Measurements from ENCODE around the gene TDRD9. TPM values are rescaled to one million over a fixed set of nuclear protein-coding genes. Genes with fewer than 3 reads are reported as not detected.
"Not testable (repeated sequence)": the region's sequence is repeated elsewhere in the genome, so short reads cannot be mapped to it uniquely, and the experiment has no call there.

Gene TDRD9
- polyA plus RNA-seq, 1 experiment = 2.2 TPM

DNA sequence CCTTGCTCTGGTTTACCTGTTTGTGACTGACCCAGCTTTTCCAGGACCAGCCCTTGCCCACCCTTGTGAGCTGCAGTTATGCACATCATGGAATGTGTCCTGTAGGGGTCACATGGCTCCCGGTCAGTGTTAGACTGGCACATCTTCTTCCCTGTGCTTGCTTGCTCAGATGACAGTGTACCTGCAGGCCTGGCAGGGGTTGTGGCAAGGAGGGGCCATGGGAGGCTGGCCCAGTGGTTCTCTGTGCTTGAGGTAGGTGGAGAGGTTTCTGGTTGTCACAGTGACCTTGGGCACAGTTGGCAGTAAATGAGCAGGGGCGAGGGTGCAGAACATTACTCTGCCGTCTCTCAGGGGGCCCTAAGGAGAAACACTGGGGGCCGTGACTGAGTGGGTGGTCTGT is 41.7 kb downstream of the TDRD9 start:
- no peaks in the 10 kb centered on the region for H3K27me3 ChIP-seq (ENCODE audit: control insufficient read depth, insufficient read depth, low read length)
- DNase-seq (ENCODE audit: low read depth) = no peak
- no peak overlapping the region for H3K4me3 ChIP-seq (ENCODE audit: low read depth, low read length)
- CTCF ChIA-PET = no interaction called here
- no peaks in the 10 kb centered on the region for H3K36me3 ChIP-seq (ENCODE audit: control insufficient read depth, insufficient read depth, low read length)
- POLR2A ChIA-PET = no interaction called here
- TF ChIP-seq, protein P1, sequence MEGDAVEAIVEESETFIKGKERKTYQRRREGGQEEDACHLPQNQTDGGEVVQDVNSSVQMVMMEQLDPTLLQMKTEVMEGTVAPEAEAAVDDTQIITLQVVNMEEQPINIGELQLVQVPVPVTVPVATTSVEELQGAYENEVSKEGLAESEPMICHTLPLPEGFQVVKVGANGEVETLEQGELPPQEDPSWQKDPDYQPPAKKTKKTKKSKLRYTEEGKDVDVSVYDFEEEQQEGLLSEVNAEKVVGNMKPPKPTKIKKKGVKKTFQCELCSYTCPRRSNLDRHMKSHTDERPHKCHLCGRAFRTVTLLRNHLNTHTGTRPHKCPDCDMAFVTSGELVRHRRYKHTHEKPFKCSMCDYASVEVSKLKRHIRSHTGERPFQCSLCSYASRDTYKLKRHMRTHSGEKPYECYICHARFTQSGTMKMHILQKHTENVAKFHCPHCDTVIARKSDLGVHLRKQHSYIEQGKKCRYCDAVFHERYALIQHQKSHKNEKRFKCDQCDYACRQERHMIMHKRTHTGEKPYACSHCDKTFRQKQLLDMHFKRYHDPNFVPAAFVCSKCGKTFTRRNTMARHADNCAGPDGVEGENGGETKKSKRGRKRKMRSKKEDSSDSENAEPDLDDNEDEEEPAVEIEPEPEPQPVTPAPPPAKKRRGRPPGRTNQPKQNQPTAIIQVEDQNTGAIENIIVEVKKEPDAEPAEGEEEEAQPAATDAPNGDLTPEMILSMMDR (IDR thresholded peaks at IDR 0.05; ENCODE audit: insufficient read depth, low read depth, low read length) = no peak

DNA sequence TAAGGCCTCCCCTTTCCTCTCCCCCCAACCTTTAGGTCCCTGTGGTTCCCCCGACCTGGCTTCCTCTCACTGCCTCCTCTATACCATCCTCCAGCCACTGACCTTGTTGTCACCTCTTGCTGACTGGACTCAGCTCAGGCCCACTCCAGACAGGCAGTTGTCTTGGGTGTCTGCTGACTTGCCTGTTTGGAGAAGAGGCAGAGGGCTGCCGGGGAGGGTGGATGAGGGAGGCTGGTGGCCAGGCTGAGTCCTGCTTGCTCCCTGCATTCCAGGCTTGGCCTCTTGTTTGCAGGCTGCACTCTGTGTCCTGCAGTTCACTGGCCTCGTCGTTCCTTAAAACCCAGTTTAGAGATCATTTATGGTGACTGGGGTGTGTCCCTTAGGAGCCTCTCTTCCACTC is 45.1 kb downstream of the TDRD9 start:
- DNase-seq (ENCODE audit: low read depth) = no peak
- CTCF ChIA-PET = no interaction called here
- TF ChIP-seq, protein P1 (IDR thresholded peaks at IDR 0.05; ENCODE audit: insufficient read depth, low read depth, low read length) = no peak
- POLR2A ChIA-PET = interaction anchor here (0.6 kb wide), 1 partner anchor 1112 kb away, joined by 7 read pairs; no protein-coding TSS in a partner anchor
- Histone ChIP-seq H3K27me3 (ENCODE audit: control insufficient read depth, insufficient read depth, low read length) (no peaks in the 10 kb centered on the region), H3K4me3 (ENCODE audit: low read depth, low read length) (no peak overlapping the region), H3K36me3 (ENCODE audit: control insufficient read depth, insufficient read depth, low read length) (no peaks in the 10 kb centered on the region)

DNA sequence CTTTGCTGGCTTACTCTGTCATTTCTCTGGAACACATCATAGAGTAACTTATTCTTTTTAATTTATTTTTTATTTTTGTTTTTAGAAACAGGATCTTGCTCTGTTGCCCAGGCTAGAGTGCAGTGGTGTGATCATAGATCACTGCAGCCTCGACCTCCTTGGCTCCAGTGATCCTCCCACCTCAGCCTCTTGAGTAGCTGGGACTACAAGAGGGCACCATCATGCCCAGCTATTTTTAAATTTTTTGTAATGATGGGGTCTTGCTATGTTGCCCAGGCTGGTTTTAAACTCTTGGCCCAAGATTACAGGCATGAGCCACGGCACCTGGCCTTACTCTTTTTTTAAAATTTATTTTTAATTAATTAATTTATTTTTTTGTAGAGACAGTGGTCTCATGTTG is 46.3 kb downstream of the TDRD9 start:
- H3K4me3 ChIP-seq (ENCODE audit: low read depth, low read length) = no peak overlapping the region
- H3K36me3 ChIP-seq (ENCODE audit: control insufficient read depth, insufficient read depth, low read length) = no peaks in the 10 kb centered on the region
- POLR2A ChIA-PET = no interaction called here
- no peak for DNase-seq (ENCODE audit: low read depth)
- TF ChIP-seq, protein P1 (IDR thresholded peaks at IDR 0.05; ENCODE audit: insufficient read depth, low read depth, low read length) = no peak
- CTCF ChIA-PET = no interaction called here
- no peaks in the 10 kb centered on the region for H3K27me3 ChIP-seq (ENCODE audit: control insufficient read depth, insufficient read depth, low read length)

DNA sequence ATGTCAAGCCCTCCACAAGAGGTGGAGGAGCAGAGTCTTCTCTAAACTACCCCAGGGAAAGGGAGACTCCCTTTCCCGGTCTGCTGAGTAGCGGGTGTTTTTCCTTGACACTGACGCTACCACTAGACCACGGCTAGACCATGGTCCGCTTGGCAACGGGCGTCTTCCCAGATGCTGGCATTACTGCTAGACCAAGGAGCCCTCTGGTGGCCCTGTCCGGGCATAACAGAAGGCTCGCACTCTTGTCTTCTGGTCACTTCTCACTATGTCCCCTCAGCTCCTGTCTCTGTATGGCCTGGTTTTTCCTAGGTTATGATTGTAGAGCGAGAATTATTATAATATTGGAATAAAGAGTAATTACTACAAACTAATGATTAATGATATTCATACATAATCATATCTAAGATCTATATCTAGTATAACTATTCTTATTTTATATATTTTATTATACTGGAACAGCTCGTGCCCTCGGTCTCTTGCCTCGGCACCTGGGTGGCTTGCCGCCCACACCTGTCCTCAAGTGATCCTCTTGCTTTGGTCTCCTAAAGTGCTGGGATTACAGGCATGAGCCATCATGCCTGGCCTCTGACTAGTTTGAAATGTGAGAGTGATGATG is 52.5 kb downstream of the TDRD9 start:
- TF ChIP-seq, protein P1 (IDR thresholded peaks at IDR 0.05; ENCODE audit: insufficient read depth, low read depth, low read length) = peak; percentile 46
- CTCF ChIA-PET = interaction anchor here (0.6 to 7.0 kb wide), 12 partner anchors 9 to 413 kb away, joined by 3 to 79 read pairs (median 3); no protein-coding TSS in a partner anchor
- H3K27me3 ChIP-seq (ENCODE audit: control insufficient read depth, insufficient read depth, low read length); H3K36me3 ChIP-seq (ENCODE audit: control insufficient read depth, insufficient read depth, low read length); H3K4me3 ChIP-seq (ENCODE audit: low read depth, low read length); POLR2A ChIA-PET; DNase-seq (ENCODE audit: low read depth): not testable (repeated sequence)

DNA sequence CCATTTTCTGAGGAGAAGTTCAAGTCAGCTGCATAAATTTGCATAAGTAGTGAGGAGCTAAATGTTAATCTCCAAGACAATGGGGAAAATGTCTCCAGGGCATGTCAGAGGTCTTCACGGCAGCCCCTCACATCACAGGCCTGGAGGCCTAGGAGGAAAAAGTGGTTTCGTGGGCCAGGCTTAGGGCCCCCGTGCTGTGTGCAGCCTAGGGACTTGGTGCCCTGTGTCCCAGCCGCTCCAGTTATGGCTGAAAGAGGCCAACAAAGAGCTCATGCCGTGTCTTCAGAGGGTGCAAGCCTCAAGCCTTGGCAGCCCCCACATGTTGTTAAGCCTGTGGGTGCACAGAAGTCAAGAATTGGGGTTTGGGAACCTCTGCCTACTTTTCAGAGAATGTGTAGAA is 55.9 kb downstream of the TDRD9 start:
- no peak for DNase-seq (ENCODE audit: low read depth)
- no peak overlapping the region for H3K4me3 ChIP-seq (ENCODE audit: low read depth, low read length)
- POLR2A ChIA-PET = no interaction called here
- H3K27me3 ChIP-seq (ENCODE audit: control insufficient read depth, insufficient read depth, low read length) = no peaks in the 10 kb centered on the region
- TF ChIP-seq, protein P1 (IDR thresholded peaks at IDR 0.05; ENCODE audit: insufficient read depth, low read depth, low read length) = no peak
- no peaks in the 10 kb centered on the region for H3K36me3 ChIP-seq (ENCODE audit: control insufficient read depth, insufficient read depth, low read length)
- CTCF ChIA-PET = interaction anchor here (7.0 kb wide), 1 partner anchor 177 kb away, joined by 79 read pairs; no protein-coding TSS in a partner anchor
